ENCODE data around the gene CCNY.
"Not testable (repeated sequence)": the region's sequence is repeated elsewhere in the genome, so short reads cannot be mapped to it uniquely, and the experiment has no call there.

The CCNY gene

DNA sequence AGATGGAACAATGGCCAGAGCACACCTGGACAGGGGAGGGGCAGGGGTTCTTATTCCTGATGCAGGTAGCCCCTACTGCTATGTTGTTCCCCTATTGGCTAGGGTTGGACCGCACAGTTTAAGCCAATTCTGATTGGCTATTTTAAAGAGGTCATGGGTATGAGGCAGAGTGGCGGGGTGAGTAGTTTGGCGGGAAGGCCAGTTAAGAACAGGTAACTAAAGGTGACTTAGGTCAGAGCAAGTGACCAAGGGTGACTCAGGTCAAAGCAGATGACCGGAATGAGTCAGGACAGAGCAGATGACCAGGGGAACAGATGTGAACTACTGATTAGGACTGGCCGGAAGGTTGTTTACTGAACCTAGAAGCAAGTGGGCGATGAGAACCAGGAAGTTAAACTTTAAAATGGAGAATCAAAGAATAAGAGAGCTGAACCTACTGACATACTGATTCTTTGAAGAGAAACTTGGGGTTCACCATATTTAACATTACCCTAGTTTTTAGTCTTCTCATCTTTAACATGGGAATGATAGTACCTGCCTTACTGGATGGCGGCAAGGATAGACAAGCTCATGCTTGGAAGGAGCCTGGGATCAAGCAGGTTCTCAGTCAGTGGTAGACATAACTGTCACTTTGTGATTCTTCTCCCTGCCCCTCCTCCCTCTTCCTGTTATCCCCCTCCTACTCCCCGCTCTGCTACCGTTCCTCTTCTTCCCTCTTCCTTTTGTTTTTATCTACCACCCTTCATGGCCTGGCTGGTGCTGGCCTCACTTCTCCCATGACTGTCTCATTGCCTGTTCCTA, 55.0 kb downstream of the CCNY start:
- DNase-seq (ENCODE audit: low spot score in 2 of 2) = no peak
- no peak for ATAC-seq (ENCODE audit: low read depth)
- H3K9me3 Mint-ChIP-seq = peaks cover 5% of the 10 kb centered on the region
- peaks cover 24% of the 10 kb centered on the region for H3K36me3 Mint-ChIP-seq
- no peaks in the 10 kb centered on the region for H3K27me3 Mint-ChIP-seq
- peaks cover 42% of the 10 kb centered on the region for H3K4me1 Mint-ChIP-seq
- no peak overlapping the region for H3K4me3 Mint-ChIP-seq
- H3K27ac Mint-ChIP-seq = no peak overlapping the region

DNA sequence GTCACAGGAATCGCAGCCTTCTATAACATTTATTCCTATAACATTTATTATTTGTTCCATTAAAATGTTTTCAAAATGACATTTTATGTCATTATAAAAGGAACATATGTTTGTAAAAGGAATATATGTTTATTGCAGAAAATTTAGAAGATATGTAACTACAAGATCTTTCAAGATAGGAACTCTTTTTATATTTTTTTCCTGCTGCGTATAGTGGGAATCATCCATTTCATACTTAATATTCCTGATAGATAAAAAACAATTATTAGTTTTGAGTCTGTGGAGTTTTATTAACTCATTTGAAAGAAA, 55.6 kb downstream of the CCNY start:
- H3K27me3 Mint-ChIP-seq = no peaks in the 10 kb centered on the region

DNA sequence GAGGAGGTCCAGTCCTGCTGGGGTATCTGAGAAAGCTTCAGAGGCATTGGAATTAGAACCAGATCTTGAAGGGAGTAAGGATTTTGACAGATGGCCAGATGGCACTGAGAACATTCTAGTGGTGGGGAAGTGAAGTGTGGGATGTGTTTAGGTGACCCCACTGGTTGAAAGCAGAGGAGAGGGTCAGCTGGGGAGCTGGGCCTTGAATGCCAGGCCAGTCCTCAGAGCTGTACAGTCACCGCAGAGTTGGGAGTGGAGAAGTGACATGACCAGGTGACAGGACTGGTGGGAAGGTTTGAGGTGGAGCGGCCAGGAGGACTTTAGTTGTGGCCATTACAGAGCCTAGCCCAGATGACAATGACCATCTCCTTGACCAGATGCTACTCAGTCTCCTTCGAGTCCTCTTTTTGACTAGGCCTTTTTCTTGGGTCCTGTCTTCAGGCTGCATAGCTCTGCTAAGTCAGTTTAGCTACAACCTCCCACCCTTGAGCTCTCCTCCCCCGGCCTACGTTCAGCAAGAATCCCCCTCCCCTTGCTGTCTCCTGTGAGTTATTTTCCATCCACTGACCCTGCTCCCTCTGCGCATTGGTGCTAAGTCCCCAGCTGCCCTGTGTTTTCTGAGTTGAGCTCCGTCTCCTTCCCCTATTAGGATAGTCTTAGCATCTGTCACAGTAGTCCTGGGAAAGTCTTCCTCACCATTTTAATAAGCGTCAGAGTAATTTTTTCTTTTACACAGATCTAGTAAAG, 56.3 kb downstream of the CCNY start:
- no peak overlapping the region for H3K4me3 Mint-ChIP-seq
- peaks cover 21% of the 10 kb centered on the region for H3K36me3 Mint-ChIP-seq
- DNase-seq (ENCODE audit: low spot score in 2 of 2) (no peak), ATAC-seq (ENCODE audit: low read depth) (no peak)
- H3K27me3 Mint-ChIP-seq = no peaks in the 10 kb centered on the region
- H3K27ac Mint-ChIP-seq = peak overlapping the region; percentile 18
- H3K9me3 Mint-ChIP-seq = peaks cover 5% of the 10 kb centered on the region
- peaks cover 45% of the 10 kb centered on the region for H3K4me1 Mint-ChIP-seq

More for the DNA sequence above, 55.6 kb downstream of the CCNY start:
- H3K27ac Mint-ChIP-seq = no peak overlapping the region
- no peak overlapping the region for H3K4me3 Mint-ChIP-seq
- H3K36me3 Mint-ChIP-seq = peaks cover 24% of the 10 kb centered on the region
- peaks cover 5% of the 10 kb centered on the region for H3K9me3 Mint-ChIP-seq
- H3K4me1 Mint-ChIP-seq = peaks cover 44% of the 10 kb centered on the region
- no peak for DNase-seq (ENCODE audit: low spot score in 2 of 2)
- no peak for ATAC-seq (ENCODE audit: low read depth)

DNA sequence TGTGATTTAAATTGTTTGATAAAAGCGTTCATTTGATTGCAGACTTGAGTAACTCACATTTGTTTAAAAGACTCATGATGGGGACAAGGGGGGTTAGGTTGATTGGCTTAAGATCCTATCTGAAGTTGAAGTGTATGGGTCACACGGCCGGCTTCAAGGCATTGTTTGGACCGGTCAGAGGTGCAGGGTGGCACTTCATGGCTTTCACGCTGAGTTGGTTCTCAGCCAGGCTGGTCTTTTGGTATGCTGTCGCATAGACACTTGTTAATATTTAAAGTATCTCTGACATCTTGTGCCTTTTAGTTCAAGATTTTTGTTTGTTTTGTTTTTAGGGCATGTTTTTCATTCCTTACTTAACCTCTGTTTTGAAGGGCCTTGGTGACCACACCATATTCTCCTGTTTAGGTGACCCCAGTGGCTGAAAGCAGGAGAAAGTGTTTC, 58.1 kb downstream of the CCNY start:
- Mint-ChIP-seq H3K27me3 (no peaks in the 10 kb centered on the region), H3K9me3 (peaks cover 5% of the 10 kb centered on the region), H3K4me1 (peaks cover 61% of the 10 kb centered on the region), H3K27ac (no peak overlapping the region), H3K36me3 (peaks cover 17% of the 10 kb centered on the region), H3K4me3 (no peak overlapping the region)
- no peak for DNase-seq (ENCODE audit: low spot score in 2 of 2)
- no peak for ATAC-seq (ENCODE audit: low read depth)

DNA sequence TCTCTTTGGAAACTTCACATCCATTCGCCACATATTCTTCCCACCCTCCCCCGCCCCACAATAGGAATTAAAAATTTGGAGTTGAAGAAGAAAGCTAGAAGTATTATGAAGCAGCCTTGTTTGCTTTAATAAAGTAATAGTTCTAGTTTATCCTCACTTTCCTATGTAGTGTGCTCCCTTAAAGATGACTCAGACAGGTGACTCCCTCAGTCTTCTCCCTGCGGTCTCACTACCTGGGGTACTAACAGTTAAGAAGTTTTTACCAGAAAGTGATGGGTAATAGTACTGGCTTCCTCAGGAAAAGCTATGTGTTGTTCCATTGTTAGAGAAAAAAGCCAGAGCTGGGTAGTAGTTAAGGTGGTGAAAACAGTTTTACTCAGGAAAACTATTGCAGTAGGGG, 58.6 kb downstream of the CCNY start:
- H3K27me3 Mint-ChIP-seq = no peaks in the 10 kb centered on the region
- H3K27ac Mint-ChIP-seq = peak overlapping the region; percentile 80
- ATAC-seq (ENCODE audit: low read depth) (no peak), DNase-seq (ENCODE audit: low spot score in 2 of 2) (no peak)
- H3K4me3 Mint-ChIP-seq = no peak overlapping the region
- H3K4me1 Mint-ChIP-seq = peaks cover 66% of the 10 kb centered on the region
- H3K9me3 Mint-ChIP-seq = peaks cover 5% of the 10 kb centered on the region
- H3K36me3 Mint-ChIP-seq = peaks cover 13% of the 10 kb centered on the region

DNA sequence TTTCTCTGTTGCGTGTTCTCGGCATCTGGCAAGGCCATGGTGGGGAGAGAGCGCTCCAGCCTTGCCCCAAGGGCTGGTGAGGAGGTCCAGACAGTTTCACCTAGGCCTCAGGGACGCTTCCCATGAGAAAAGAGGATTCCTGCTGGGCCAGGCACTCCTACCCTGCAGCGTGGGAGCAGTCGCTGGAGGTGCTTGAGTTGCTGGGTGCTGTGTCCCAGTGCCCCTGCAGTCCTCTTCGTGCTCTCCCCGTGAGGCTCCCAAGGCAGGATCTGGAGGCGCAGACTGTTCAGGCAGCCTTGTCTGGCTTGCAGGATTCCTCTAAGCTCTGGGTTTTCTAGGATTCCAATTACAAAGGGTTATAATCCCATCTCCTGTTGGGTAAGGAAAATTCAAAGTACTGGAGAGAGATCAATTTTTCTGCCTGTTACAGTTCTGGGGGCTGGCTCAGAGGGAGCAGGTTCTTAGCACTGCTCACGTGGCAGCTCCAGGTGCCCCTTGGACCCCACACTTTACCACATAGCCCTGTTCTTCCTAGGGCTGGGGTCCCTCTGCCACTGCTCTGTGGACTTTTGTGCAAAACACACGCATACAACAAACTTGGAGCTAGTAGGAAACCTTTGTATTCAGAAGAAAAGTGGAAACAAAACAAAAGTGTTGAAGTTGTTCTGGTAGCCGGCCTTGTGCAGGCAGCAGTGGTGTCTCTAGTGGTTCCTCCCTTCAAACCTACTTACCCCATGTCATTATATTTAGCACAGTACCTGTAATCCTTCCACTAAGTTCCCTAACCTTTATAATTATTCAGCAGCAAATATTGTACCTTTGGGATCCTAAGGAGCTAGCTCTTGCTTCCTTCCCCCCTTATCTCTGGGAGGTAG, 60.5 kb downstream of the CCNY start:
- no peaks in the 10 kb centered on the region for H3K9me3 Mint-ChIP-seq
- H3K27me3 Mint-ChIP-seq = no peaks in the 10 kb centered on the region
- H3K27ac Mint-ChIP-seq = peak overlapping the region; percentile 33
- peaks cover 6% of the 10 kb centered on the region for H3K36me3 Mint-ChIP-seq
- DNase-seq (ENCODE audit: low spot score in 2 of 2) (no peak), ATAC-seq (ENCODE audit: low read depth) (no peak)
- no peak overlapping the region for H3K4me3 Mint-ChIP-seq
- peaks cover 64% of the 10 kb centered on the region for H3K4me1 Mint-ChIP-seq

DNA sequence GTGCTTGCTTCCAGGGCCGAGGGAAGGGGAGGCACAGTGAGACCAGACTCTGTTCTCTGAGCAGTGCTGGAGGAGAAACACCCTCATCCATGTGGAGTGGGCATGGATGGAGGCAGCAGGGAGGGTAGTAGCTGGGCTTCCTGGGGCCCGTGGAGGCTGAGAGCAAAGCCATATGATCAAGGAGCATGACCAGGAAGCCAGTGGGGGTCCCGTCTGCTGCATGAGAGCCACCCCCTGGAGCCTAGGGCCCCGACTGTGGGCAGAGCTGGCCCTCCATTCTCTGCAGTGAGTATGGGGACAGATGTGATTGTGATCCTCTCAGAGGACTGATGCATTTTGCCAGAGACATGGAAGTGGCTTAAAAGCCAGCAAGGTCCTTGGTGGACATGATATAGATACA, 61.6 kb downstream of the CCNY start:
- H3K9me3 Mint-ChIP-seq = no peaks in the 10 kb centered on the region
- DNase-seq (ENCODE audit: low spot score in 2 of 2) (no peak), ATAC-seq (ENCODE audit: low read depth) (no peak)
- no peak overlapping the region for H3K4me3 Mint-ChIP-seq
- H3K27me3 Mint-ChIP-seq = no peaks in the 10 kb centered on the region
- peaks cover 6% of the 10 kb centered on the region for H3K36me3 Mint-ChIP-seq
- no peak overlapping the region for H3K27ac Mint-ChIP-seq
- peaks cover 57% of the 10 kb centered on the region for H3K4me1 Mint-ChIP-seq

DNA sequence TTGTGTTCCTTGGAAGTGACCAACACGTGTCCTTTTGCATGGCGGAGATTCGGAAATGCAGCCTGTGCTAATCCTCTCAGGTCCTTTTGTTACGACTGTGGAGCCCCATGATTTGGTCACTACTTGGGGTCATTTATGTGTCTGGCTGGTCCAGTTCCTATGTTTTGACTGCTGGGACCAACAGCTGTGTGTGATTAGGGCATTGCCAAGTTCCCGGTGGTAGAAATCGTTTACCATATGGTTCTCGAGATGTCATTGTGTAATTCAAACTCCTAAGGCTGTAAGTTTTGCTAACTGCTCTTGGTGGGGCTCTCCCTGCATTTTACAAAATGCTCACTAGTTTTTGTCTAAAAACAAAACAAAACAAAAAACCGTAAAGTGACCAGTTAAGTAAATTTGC, 62.0 kb downstream of the CCNY start:
- H3K36me3 Mint-ChIP-seq = peaks cover 6% of the 10 kb centered on the region
- no peak for ATAC-seq (ENCODE audit: low read depth)
- H3K9me3 Mint-ChIP-seq = no peaks in the 10 kb centered on the region
- no peak for DNase-seq (ENCODE audit: low spot score in 2 of 2)
- H3K4me1 Mint-ChIP-seq = peaks cover 53% of the 10 kb centered on the region
- no peak overlapping the region for H3K4me3 Mint-ChIP-seq
- H3K27ac Mint-ChIP-seq = no peak overlapping the region
- H3K27me3 Mint-ChIP-seq = no peaks in the 10 kb centered on the region

DNA sequence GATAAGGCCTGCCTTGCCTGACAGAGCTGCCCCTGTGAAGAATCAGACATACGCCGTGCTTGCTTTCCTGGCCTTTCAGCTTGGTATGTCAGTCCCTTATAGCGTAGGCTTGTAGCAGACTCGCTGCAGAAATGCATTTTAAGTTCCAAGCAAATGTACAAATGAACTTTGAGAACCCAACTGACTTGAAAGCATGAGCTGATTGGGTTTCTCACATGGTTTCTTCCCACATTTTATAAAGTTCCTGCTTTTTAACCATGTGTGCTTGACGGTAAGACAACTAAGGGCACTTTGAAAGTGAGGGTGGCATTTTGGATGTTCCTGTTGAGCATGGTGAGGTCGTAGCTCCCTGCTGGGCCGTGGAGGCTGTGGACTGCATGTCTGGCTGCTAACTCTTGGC, 62.6 kb downstream of the CCNY start:
- H3K4me1 Mint-ChIP-seq = peaks cover 50% of the 10 kb centered on the region
- H3K36me3 Mint-ChIP-seq = peaks cover 6% of the 10 kb centered on the region
- no peaks in the 10 kb centered on the region for H3K9me3 Mint-ChIP-seq
- ATAC-seq (ENCODE audit: low read depth) (no peak), DNase-seq (ENCODE audit: low spot score in 2 of 2) (no peak)
- H3K4me3 Mint-ChIP-seq = no peak overlapping the region
- no peaks in the 10 kb centered on the region for H3K27me3 Mint-ChIP-seq
- no peak overlapping the region for H3K27ac Mint-ChIP-seq

DNA sequence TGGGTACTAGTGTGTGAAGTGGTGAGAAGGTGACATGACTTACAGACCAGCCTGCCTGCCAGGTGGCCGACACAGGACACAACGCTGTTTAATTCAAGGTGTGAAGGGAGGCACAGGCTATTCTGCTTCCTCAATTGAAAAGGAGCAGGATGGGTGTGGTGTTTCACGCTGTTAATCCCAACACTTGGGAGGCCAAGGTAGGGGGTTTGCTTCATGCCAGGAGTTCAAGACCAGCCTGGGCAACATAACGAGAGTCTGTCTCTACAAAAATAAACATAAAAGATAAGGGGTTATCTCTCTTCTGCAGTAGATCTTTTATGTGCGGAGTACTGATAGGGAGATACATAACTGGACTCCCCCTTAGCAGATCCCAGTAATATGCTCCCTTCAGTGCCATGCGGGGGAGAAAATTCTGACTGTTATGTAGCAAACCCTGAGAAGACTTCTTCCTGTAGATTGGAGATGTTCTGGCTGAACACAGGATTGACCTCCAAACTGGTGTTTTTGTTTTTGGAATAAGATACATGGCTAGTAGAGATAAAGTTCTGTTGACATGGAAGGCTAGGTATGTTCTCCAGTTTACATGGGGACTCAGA, 63.2 kb downstream of the CCNY start:
- H3K9me3 Mint-ChIP-seq = no peaks in the 10 kb centered on the region
- H3K4me1 Mint-ChIP-seq = peaks cover 47% of the 10 kb centered on the region
- ATAC-seq (ENCODE audit: low read depth) (no peak), DNase-seq (ENCODE audit: low spot score in 2 of 2) (no peak)
- peak overlapping the region; percentile 39 for H3K27ac Mint-ChIP-seq
- no peaks in the 10 kb centered on the region for H3K27me3 Mint-ChIP-seq
- peaks cover 6% of the 10 kb centered on the region for H3K36me3 Mint-ChIP-seq
- H3K4me3 Mint-ChIP-seq = no peak overlapping the region

DNA sequence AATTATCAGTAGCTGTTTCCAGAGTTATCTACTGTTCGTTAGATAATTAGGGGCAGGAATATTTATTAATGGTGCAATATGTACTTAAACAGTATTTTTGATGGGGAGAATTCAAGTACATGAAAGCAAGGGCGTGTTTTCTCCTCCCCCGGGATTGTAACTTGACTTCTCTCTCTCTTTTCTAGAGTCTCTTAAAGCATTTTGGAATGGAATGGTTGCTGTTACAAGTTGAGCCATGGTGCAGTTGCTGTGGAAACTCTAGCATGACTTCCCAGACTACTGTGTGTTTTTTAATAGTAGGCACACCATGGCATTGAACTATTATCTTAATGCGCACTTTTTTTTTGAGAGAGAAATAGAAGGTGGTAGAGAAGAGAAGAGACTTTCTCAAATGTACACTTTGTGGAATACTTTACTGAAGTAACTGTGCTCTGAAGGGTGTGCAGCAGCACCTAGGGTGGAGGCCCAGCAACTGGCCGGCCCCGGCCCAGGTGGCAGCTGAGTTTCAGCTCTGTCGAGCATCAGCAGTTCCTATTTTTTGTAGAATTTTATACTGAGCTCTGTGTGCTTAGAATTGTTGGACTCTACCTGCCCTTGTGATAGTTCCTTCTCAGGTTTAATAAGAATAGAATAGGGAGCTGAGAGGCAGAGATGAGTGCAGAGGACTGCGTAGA, 64.4 kb downstream of the CCNY start:
- Mint-ChIP-seq H3K27me3 (no peaks in the 10 kb centered on the region), H3K4me3 (no peak overlapping the region), H3K36me3 (peaks cover 1% of the 10 kb centered on the region), H3K27ac (no peak overlapping the region), H3K4me1 (peaks cover 41% of the 10 kb centered on the region), H3K9me3 (no peaks in the 10 kb centered on the region)
- ATAC-seq (ENCODE audit: low read depth) = peak; percentile 83
- DNase-seq (ENCODE audit: low spot score in 2 of 2) = peak in 1 of 2 donors; percentile 9

DNA sequence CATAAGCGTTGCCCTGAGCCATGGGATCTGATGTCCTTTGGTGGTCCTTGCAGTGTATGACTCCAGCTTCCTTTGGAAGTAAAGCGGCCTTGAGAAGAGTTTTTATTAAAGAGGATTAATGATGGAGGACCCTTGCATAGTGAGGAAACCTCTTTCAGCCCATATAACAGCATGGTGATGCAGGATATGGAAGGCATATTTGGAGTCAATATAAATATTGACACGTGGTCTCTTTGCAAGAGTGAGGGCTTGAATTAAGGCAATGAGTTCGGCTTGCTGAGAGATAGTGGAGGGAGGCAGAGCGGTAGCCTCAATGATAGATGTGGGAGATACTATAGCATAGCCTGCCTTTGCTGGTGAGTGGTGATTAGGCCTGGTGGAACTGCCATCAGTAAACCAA, 67.2 kb downstream of the CCNY start:
- not testable (repeated sequence) for H3K27me3 Mint-ChIP-seq; H3K36me3 Mint-ChIP-seq; H3K4me3 Mint-ChIP-seq; ATAC-seq (ENCODE audit: low read depth); H3K27ac Mint-ChIP-seq; H3K9me3 Mint-ChIP-seq; DNase-seq (ENCODE audit: low spot score in 2 of 2)
- H3K4me1 Mint-ChIP-seq = peaks cover 33% of the 10 kb centered on the region

DNA sequence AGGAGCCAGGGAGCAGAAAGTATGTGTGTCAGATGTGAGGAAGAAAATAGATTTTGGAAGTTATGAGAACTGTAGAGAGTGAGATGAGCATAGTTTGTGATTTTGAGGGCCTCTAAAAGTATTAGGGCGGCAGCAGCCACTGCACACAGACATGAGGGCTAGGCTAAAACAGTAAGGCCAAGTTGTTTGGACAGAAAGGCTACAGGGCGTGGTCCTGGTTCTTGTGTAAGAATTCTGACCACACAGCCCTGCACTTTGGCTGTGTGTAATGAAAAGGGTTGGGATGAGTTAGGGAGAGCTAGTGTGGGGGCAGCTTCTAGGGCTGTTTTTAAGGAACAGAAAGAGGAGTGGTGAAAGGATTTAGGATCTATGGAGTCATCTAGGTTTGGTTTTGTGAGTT, 67.8 kb downstream of the CCNY start:
- H3K9me3 Mint-ChIP-seq; ATAC-seq (ENCODE audit: low read depth); DNase-seq (ENCODE audit: low spot score in 2 of 2); H3K36me3 Mint-ChIP-seq; H3K27me3 Mint-ChIP-seq; H3K27ac Mint-ChIP-seq; H3K4me3 Mint-ChIP-seq: not testable (repeated sequence)
- H3K4me1 Mint-ChIP-seq = peaks cover 29% of the 10 kb centered on the region

Data from memory B cell (primary cell).